Effector memory CD8-positive, alpha-beta T cell (primary cell): Measurements from ENCODE around the gene ELMOD3.
A peak's percentile ranks its signal among the peaks of the same experiment; 100 is the strongest.
"Not testable (repeated sequence)": the region's sequence is repeated elsewhere in the genome, so short reads cannot be mapped to it uniquely, and the experiment has no call there.

ENCODE experiments used
- ATAC-seq: fragments of 150-1000 bp; cut with Tn5 transposase; replicated peaks from 2 replicates; pipeline ENCODE4 v1.10.0; 2021; ENCODE audit warnings: mild to moderate bottlenecking, moderate library complexity
- DNase-seq, 3 experiments: peaks; one replicate each; pipeline ENCODE4 v3.0.0; 2021
- H3K27ac Mint-ChIP-seq, 2 donors: one replicate each; pipeline ENCODE4 v1.8.0; 2022; ENCODE audit warnings: mild to moderate bottlenecking in 2 of 2, mixed read lengths in 2 of 2, moderate library complexity in 2 of 2
- H3K27me3 Mint-ChIP-seq, 2 donors: one replicate each; pipeline ENCODE4 v1.8.0; 2022; ENCODE audit warnings: mixed read lengths in 2 of 2
- H3K36me3 Mint-ChIP-seq: one replicate; pipeline ENCODE4 v1.8.0; 2022; ENCODE audit warnings: mild to moderate bottlenecking, moderate library complexity, mixed read lengths; ENCODE audit not compliant: insufficient read depth
- H3K4me1 Mint-ChIP-seq, 2 donors: one replicate each; pipeline ENCODE4 v1.8.0; 2022; ENCODE audit warnings: low read depth in 2 of 2, mixed read lengths in 2 of 2
- H3K4me3 Mint-ChIP-seq, 2 donors: one replicate each; pipeline ENCODE4 v1.8.0; 2022; ENCODE audit warnings: mild to moderate bottlenecking in 2 of 2, mixed read lengths in 2 of 2, moderate library complexity in 2 of 2
- H3K9me3 Mint-ChIP-seq, 2 donors: one replicate each; pipeline ENCODE4 v1.8.0; 2022; ENCODE audit warnings: mixed read lengths in 2 of 2

The ELMOD3 gene

GRCh38 chr2:85340034-85340892, 14.3 kb upstream of the ELMOD3 start:
- H3K9me3 Mint-ChIP-seq, result no peaks in the 10 kb centered on the region
- ATAC-seq (no peak), DNase-seq (no peak)
- peaks cover 0 to 3% of the 10 kb centered on the region in 2 donors for H3K4me1 Mint-ChIP-seq
- H3K36me3 Mint-ChIP-seq, result peaks cover 6% of the 10 kb centered on the region
- no peak overlapping the region for H3K4me3 Mint-ChIP-seq
- peak overlapping the region in 1 of 2 donors; percentile 17 for H3K27ac Mint-ChIP-seq
- no peaks in the 10 kb centered on the region for H3K27me3 Mint-ChIP-seq

GRCh38 chr2:85341269-85342029, 13.1 kb upstream of the ELMOD3 start:
- H3K4me1 Mint-ChIP-seq, result peaks cover 0 to 3% of the 10 kb centered on the region in 2 donors

GRCh38 chr2:85342156-85342555, 12.4 kb upstream of the ELMOD3 start:
- peaks cover 0 to 3% of the 10 kb centered on the region in 2 donors for H3K4me1 Mint-ChIP-seq
- no peak overlapping the region for H3K4me3 Mint-ChIP-seq
- no peaks in the 10 kb centered on the region for H3K9me3 Mint-ChIP-seq
- H3K27me3 Mint-ChIP-seq, result no peaks in the 10 kb centered on the region
- ATAC-seq (no peak), DNase-seq (no peak)
- no peak overlapping the region for H3K27ac Mint-ChIP-seq
- H3K36me3 Mint-ChIP-seq, result peaks cover 9% of the 10 kb centered on the region

More at GRCh38 chr2:85341269-85342029, 13.1 kb upstream of the ELMOD3 start:
- H3K27me3 Mint-ChIP-seq, result no peaks in the 10 kb centered on the region
- no peak overlapping the region for H3K27ac Mint-ChIP-seq
- ATAC-seq (no peak), DNase-seq (no peak)
- H3K9me3 Mint-ChIP-seq, result no peaks in the 10 kb centered on the region
- peaks cover 6% of the 10 kb centered on the region for H3K36me3 Mint-ChIP-seq
- no peak overlapping the region for H3K4me3 Mint-ChIP-seq

- not testable (repeated sequence) for H3K4me1 Mint-ChIP-seq, H3K9me3 Mint-ChIP-seq, H3K27ac Mint-ChIP-seq, H3K4me3 Mint-ChIP-seq, H3K27me3 Mint-ChIP-seq, DNase-seq, ATAC-seq
- peaks cover 15% of the 10 kb centered on the region for H3K36me3 Mint-ChIP-seq
Measured at GRCh38 chr2:85343207-85343895, 11.2 kb upstream of the ELMOD3 start.

GRCh38 chr2:85344356-85344954, 10.1 kb upstream of the ELMOD3 start:
- no peak for ATAC-seq
- H3K4me1 Mint-ChIP-seq, result peaks cover 0 to 3% of the 10 kb centered on the region in 2 donors
- H3K4me3 Mint-ChIP-seq, result no peak overlapping the region
- DNase-seq, result no peak
- H3K27ac Mint-ChIP-seq, result no peak overlapping the region
- H3K9me3 Mint-ChIP-seq, result no peaks in the 10 kb centered on the region
- H3K36me3 Mint-ChIP-seq, result peaks cover 21% of the 10 kb centered on the region
- H3K27me3 Mint-ChIP-seq, result no peaks in the 10 kb centered on the region

- Mint-ChIP-seq H3K36me3 (peaks cover 38% of the 10 kb centered on the region), H3K4me3 (no peak overlapping the region), H3K27ac (peak overlapping the region in 1 of 2 donors; percentile 1), H3K27me3 (no peaks in the 10 kb centered on the region), H3K9me3 (no peaks in the 10 kb centered on the region), H3K4me1 (peaks cover 4 to 6% of the 10 kb centered on the region in 2 donors)
- ATAC-seq (no peak), DNase-seq (no peak)
Measured at GRCh38 chr2:85347599-85347998, 7.0 kb upstream of the ELMOD3 start.

GRCh38 chr2:85353876-85354285, 688 bp upstream of the ELMOD3 start:
- Mint-ChIP-seq H3K4me3 (peak overlapping the region; percentile 96 to 97), H3K36me3 (peaks cover 56% of the 10 kb centered on the region), H3K27ac (peak overlapping the region; percentile 98 to 99), H3K9me3 (no peaks in the 10 kb centered on the region), H3K4me1 (peaks cover 23 to 42% of the 10 kb centered on the region in 2 donors), H3K27me3 (no peaks in the 10 kb centered on the region)
- DNase-seq (peak in 1 of 3 experiments; percentile 6), ATAC-seq (no peak)

GRCh38 chr2:85355073-85355410, 473 bp downstream of the ELMOD3 start:
- Mint-ChIP-seq H3K4me1 (peaks cover 24 to 45% of the 10 kb centered on the region in 2 donors), H3K36me3 (peaks cover 52% of the 10 kb centered on the region), H3K4me3 (peak overlapping the region; percentile 96 to 97), H3K27ac (peak overlapping the region; percentile 98 to 99), H3K27me3 (no peaks in the 10 kb centered on the region), H3K9me3 (no peaks in the 10 kb centered on the region)
- DNase-seq, result no peak
- ATAC-seq, result peak; percentile 2

- Mint-ChIP-seq H3K36me3 (peaks cover 50% of the 10 kb centered on the region), H3K9me3 (no peaks in the 10 kb centered on the region), H3K27ac (peak overlapping the region; percentile 98 to 99), H3K4me1 (peaks cover 24 to 41% of the 10 kb centered on the region in 2 donors), H3K4me3 (peak overlapping the region; percentile 96 to 97), H3K27me3 (no peaks in the 10 kb centered on the region)
- DNase-seq, result no peak
- ATAC-seq, result no peak
Measured at GRCh38 chr2:85355521-85355920, 952 bp downstream of the ELMOD3 start.

GRCh38 chr2:85356186-85356585, 1.6 kb downstream of the ELMOD3 start:
- Mint-ChIP-seq H3K4me1 (peaks cover 24 to 41% of the 10 kb centered on the region in 2 donors), H3K36me3 (peaks cover 50% of the 10 kb centered on the region), H3K27me3 (no peaks in the 10 kb centered on the region), H3K9me3 (no peaks in the 10 kb centered on the region), H3K27ac (no peak overlapping the region), H3K4me3 (peak overlapping the region in 1 of 2 donors; percentile 97)
- ATAC-seq (no peak), DNase-seq (no peak)

GRCh38 chr2:85357736-85358135, 3.2 kb downstream of the ELMOD3 start:
- peaks cover 20 to 41% of the 10 kb centered on the region in 2 donors for H3K4me1 Mint-ChIP-seq
- no peak overlapping the region for H3K27ac Mint-ChIP-seq

GRCh38 chr2:85362653-85363387, 8.3 kb downstream of the ELMOD3 start:
- not testable (repeated sequence) for H3K27ac Mint-ChIP-seq, H3K27me3 Mint-ChIP-seq, ATAC-seq, H3K4me1 Mint-ChIP-seq, H3K4me3 Mint-ChIP-seq, H3K9me3 Mint-ChIP-seq, DNase-seq
- H3K36me3 Mint-ChIP-seq, result peaks cover 41% of the 10 kb centered on the region

More at GRCh38 chr2:85357736-85358135, 3.2 kb downstream of the ELMOD3 start:
- Mint-ChIP-seq H3K36me3 (peaks cover 63% of the 10 kb centered on the region), H3K27me3 (no peaks in the 10 kb centered on the region), H3K4me3 (peak overlapping the region in 1 of 2 donors; percentile 5), H3K9me3 (no peaks in the 10 kb centered on the region)
- ATAC-seq (no peak), DNase-seq (no peak)
